GM18867 (cell line): ENCODE results near the gene PTPN21.

Source experiments
- ATAC-seq: cut with Tn5 transposase; IDR thresholded peaks from one replicate; pipeline ENCODE4 v1.9.1; 2021; ENCODE audit warnings: mild to moderate bottlenecking, moderate library complexity; ENCODE audit not compliant: unreplicated experiment

Gene PTPN21

DNA sequence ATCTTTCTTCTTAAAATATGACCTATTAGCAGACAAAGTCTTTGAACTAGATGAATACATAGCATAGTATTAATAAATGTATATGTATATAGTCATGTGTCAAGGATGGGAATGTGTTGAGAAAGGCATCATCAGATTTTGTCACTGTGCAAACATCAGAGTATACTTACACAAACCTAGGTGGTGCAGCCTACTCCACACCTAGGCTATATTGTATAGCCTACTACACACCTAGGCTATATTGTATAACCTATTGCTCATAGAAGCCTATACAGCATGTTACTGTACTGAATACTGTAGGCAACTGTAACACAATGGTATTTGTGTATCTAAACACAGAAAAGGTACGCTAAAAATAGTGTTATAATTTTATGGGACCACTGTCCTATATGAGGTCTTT is 47.6 kb downstream of the PTPN21 start:
- ATAC-seq, result no peak

DNA sequence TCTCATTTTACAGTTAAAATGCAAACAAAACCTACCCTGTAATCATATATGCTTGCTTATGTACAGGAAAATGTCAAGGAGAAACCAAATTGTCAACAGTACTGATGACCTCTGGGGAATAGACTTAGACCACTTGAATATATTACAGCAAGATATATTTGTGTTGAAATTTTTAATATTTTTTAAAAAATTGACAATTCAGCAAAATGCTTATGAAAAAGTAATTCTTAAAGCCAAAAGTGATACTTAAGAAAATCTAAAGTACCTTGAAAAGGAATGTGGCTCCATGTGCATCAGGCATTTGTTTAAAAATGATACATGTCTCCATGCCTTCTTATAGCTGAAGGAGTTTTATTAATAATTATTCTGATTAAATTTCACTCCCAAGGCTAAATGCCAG is 49.2 kb downstream of the PTPN21 start:
- ATAC-seq, result no peak

DNA sequence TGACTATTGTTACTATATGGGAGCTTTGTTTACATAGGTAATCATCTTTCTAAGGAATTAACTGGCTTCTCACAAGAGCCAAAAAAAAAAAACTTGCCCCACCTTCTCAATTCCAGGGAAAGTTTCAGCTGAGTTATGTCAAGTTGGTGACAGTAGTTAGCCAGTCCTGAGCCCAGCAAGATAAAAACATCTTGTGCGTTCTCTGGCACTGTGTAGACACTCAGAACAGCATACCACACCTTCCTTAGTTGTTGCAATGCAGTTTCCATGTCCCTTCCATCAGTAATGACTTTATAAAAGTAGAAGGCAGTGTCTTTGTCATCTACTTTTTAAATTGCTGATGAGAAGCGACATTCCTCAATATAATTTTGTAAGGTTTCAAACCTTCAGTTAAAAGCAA is 50.2 kb downstream of the PTPN21 start:
- no peak for ATAC-seq

DNA sequence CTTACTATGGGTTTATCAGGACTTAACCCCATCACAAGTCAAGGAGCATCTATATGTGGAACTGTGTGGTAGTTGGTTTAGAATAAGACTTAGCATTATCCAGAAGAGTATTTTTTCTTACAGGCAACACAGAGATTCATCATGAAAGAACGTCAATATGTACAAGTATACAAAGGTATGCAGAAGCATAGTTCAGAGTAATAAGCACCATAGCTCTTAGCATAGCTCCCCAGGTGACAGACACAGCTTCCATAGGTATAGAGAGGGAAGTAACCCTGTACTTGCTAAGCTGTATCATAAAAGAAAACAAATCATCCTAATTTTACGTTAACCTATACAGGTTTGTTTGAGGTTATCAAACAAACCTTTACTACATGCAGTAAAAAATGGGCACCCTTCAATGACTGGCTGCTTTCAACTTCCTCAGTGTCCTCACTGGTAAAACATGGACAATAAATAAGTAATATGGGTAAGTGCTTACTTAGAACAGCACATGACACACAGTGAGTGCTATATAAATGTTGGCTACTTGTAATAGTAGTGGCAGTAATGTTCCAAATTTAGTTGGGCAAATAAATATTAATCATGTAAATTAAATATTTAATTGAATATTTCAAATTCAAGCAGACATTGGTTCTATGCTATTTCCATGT is 50.9 kb downstream of the PTPN21 start:
- no peak for ATAC-seq

DNA sequence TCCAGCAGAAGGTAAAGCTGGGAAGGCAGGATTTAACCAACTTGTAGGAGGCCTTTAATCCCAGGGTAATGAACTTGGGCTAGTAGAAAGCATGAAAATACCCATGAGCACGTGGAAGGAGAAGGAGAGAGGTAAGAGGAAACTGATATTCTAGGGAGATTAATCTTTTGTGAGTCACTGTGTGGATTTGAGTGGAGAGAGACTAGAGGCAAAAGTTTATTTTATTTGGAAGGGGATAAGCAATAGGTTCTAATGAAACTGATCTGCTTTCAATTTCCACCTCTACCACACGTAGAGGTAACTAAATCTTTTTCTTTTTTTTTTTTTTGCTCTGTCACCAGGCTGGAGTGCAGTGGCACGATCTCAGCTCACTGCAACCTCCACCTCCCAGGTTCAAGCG is 52.1 kb downstream of the PTPN21 start:
- no peak for ATAC-seq

DNA sequence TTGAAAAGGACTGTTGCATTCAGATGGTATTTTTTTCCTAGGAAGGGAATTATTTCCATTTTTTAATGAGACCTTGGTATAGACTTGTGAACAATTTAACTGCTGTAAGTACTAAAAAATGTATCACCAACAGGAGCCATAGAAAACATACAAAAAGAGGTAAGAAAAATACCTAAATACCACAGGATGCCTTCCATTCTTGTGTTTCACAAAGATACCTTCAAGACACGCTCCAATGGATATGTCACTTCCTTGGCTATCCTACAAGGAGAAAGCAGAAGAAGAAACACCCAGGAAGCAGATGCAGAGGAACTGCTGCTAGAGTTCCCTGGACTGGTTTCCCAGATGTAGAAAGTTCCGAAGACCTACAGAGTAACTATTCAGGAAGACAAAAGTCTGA is 54.2 kb downstream of the PTPN21 start:
- ATAC-seq, result no peak

DNA sequence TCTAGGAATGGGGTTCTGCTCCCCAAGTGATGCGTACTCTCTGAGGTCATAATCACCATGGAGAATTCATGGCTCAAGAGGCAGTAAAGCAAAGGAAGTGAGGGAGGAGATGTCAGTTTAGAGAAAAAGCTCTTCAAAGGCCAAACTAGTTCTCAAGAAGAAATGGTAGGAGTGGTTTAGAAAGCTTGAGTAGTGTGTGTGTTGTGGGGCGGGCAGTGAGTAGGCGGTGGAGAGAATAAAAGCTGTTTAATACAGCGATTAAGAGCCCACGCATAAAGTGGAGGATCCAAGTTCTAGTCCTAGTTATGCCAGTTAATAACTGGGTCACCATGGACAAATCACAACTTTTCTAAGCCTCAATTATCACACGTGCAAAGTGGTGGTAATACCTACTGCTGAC is 55.6 kb downstream of the PTPN21 start:
- no peak for ATAC-seq

DNA sequence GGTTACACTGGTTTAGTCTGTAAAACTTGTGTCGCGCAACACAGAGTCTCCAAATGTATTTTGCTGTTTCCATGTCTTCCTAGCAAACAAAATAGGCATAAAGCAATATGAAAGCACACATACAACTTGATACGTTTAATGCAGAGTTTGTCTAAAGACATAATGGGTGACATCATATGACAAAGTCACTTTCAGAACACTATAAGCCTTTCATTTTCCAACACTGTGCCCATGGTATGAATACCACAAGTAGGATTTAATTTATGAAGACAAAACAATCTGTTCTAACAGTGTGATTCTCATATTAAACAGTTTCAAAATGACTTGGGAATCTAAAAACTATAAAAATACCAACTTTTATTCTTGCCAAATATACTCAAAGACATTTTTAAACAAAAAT is 58.4 kb downstream of the PTPN21 start:
- ATAC-seq, result no peak

DNA sequence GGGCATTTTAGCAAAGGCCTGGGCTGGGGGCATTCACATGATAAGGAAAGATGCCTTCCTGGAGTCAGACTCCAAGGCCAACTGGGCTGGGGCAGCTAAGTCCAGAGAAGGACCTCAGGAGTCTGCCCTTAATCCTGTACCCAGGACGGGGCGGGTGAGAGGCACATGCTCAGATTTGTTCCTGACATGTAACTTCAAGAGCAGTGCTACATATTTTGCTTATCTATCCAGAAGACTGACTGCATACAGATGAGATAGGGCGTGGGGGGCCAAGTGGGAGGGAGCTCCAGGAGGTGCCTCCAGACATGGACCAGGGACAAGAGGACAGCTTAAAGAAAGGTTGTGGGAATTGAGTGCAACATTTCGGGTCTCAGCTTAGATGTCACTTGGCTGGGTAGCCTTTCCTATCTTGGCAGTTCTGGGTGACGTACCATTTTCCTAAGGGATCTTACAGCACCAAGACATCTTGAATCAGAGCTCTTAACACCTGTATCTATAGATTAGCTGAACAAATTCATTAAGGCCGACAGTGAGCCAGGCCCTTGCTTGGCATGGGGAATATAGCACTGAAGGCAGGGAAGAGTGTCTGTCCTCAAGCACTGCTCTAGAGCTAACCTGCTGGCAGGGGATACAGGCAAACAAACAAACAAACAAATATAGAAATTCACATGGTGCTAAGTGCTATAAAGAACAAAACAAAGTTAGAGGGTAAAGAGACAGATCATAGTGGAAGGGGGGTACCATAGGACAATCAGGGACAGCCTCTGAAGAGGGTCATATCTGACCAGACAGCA is 61.2 kb downstream of the PTPN21 start:
- no peak for ATAC-seq

DNA sequence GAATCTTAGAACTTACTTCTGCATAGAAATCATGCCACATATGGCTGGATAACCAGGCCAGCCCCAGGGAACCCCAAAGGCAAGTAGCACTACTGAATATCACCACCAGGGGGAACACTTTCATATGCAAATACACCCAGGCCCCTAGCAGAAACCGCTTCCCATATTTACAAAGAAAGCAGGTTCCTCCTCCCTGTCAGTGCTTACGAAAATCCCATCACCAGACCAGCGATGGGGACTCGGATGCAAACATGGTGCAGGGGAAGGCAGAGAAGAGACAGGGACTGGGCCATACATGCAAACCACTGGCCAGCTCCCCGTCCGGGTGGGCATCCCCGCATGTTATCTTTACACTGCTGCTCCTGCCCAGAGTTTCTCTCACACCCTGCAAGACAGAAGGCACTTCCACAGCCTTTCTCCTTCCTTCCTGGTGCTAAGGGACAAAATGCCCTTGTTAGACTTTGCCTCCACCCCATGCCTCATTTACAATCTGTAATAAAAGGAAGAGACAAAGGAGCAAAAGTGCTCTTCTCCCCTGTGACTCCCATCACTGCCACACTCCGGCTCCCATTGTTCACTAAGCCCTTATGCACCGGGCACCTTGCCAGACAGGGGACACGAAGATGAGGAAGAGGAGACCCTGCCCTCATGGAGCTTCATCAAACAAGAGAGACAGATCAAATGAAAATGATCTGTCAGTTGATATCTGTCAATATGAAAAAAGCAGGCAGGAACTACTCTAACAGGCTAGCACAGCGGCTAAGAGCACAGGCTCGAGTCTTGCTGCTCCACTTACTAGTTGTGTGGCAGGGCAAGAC is 62.3 kb downstream of the PTPN21 start:
- peak; percentile 94 for ATAC-seq

DNA sequence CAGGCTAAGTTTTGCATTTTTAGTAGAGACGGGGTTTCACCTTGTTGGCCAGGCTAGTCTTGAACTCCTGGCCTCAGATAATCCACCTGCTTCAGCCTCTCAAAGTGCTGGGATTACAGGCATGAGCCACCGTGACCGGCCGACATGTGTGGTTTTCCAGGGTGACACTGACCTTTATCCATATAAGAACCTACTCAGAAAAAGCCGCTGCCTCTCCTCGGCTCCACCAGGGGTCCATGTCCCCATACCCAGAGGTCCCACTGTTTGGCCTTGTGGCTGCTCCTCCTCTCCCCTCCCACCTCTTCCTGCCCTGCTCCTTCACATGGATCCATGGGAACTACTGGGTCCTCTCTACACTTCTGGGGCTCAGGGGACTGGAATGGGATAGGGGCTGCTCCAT is 64.6 kb downstream of the PTPN21 start:
- no peak for ATAC-seq

DNA sequence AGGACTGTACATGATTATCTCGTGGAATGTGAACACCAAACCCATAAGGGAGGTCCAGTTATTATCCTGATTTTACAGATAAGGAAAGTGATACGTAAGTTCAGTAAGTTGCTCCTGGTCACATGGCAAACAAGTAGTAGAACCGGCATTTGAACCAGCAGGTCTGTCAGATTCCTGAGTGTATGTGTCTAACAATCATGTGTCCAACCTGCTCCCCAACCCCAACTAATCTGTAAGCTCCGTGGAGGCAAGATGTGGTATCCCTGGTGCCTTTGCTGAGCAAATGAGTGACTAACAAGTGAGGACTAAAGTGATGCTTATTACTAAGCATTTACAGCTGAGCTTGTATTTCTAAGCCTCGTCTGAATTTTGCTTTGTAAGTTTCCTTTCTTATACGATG is 65.9 kb downstream of the PTPN21 start:
- no peak for ATAC-seq

DNA sequence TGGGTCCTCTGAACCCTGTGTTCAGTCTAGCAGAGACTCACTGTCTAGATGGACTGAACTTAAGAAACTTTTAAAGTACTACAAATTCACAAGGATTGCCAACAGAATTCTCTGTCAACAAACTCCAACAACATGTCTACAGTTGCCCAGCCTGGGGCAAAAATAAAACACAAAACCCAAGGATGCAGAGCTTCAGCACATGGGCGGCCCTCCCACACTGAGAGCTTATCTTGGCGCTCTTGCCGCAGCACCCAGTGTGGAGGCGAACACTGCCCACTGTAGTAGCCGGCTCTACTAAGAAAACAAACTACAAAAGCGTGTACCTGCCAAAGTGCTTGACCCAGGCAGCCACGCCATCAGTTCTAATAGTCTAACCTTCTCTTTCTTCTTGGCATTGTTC is 66.7 kb downstream of the PTPN21 start:
- ATAC-seq, result no peak

DNA sequence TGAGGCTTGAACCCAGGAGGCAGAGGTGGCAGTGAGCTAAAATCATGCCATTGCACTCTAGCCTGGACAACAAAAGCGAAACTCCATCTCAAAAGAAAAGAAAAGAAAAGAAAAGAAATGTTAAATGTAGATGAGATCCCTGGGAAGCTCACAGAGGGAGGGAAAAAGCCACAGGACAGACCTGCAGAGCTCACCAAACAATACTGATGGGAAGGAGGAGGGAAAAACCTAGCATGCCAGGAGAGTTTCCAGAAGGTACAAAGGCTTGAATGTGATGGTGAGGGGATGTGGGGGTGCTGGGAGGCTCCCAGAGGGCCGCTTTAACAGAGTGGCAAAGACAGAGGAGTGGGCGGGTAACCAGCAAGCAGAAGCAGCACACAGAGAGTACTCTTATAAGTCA is 72.3 kb downstream of the PTPN21 start:
- ATAC-seq, result no peak

DNA sequence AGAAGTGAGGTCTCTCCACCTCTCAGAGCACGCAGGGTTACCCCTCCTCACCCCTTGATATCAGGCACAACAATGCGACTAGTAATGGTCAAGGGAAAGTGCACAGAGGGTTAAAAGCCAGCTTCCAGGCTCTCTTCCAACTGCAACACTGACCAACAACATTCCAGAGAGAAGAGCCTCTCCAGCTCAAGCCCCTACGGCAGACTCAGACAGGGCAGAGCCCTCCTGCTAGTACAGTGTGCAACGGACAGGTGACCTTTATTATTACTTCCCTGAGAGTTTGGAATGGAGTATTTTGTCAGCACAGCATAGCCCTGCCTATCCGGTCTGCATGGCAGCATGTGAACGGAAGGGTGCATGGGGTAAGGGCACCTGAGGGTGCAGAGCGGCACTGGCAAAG is 73.0 kb downstream of the PTPN21 start:
- ATAC-seq, result no peak

DNA sequence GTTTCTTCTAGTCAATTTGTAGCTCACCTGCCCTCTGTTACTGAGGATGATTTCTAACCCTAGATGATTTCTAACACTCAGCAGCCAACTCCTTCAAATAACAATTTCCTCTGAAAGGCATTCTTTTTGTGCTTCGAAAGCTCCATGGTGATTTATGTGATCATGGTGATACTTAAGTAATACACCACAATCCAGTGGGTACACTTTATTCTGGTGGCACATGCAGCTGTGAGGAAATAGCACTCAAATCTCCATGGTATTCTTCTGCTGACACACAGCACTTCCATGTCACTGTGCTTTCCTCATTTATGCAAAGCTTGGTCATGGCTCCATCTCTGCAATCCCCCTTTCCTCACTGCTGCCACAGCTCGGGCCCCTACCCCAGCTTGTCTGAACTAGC is 73.7 kb downstream of the PTPN21 start:
- no peak for ATAC-seq

DNA sequence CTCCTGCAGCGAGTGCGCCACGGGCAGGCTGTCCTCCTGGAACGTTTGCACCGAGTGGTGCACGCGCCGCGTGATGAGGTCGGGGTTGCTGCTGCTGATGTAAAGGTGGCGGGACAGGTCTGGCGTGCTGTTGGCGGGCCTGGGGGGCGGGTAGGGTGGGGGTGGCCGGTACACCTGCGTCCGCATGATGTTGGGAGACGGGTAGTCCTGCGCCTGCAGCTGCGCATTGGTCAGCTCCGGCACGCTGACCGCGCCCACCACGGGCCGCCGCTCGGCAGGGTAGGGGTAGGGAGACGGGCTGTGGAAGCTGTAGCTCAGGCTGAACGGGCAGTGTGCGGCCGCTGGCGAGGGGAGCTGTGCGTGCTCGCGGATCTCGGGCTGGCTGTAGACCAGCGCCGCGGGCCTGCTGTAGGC is 75.2 kb downstream of the PTPN21 start:
- ATAC-seq, result no peak

DNA sequence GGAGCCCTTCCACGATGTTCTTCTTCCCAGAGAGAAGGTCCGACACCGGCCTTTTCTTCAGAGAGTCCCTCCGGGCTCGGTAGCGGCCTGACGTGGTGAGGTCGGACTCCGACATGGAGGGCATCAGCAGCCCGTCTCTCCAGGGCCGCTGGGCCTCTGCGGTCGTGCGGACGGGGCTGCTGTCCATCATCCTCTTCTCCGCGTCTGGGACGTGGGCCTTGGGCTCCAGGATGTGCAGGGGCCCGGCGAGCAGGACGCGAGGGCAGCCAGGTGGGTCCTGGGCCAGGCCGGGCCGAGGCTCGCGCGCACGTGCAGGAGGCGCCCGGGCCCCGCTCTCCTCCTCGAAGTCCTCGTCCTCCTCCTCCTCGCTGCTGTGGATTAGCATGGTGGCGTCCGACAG is 75.9 kb downstream of the PTPN21 start:
- no peak for ATAC-seq

DNA sequence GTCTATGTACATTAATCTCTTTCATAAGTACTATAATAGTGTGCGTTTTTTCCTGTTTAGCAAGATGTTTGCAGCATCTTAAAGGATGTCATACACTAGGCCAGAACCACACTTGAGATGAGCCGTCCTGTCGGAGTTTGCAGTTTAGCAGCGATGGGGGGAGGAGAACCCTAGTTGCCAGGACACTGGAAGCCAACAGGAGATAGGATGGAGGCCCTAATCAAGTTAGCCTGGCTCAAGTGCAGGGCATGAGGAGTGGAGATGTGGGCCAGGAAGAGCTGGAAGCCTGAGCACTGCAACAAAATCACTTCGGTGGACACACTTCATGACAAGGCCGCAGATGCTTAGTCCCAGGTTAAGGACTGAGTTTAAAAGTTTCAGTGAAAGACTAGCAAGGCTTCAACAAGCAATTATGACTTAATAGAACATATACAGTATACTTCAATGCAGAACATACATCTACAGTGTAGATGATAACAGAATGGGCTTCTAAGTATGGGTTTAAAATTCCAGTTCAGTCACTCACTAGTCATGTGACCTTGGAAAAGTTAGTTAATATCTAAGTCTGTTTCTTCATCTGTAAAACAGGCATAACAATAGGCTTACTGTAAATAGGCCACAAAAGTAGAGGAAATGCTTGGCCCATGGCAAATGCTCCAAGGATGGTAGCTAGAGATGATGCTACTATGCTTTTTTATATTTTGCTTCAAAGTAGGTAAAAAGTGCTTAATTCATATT is 77.1 kb downstream of the PTPN21 start:
- ATAC-seq, result no peak

DNA sequence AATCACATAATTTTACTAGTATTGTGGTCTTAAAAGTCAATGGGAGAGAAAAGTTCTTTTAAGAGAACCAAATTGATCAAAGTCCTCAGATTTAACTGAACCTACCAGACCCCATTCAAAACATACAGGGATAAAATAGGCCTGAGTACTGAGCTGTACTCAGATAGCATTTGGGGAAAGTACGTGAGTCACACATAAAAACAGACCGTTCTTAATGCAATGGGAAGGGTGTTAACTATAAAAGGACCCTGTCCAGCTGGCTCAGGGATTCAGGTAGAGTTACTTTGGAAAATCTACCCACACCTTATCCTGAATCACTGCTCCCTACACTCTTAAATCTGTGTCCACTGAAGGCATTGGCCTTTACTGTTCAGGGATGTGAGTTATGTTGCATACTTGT is 78.0 kb downstream of the PTPN21 start:
- ATAC-seq, result no peak

DNA sequence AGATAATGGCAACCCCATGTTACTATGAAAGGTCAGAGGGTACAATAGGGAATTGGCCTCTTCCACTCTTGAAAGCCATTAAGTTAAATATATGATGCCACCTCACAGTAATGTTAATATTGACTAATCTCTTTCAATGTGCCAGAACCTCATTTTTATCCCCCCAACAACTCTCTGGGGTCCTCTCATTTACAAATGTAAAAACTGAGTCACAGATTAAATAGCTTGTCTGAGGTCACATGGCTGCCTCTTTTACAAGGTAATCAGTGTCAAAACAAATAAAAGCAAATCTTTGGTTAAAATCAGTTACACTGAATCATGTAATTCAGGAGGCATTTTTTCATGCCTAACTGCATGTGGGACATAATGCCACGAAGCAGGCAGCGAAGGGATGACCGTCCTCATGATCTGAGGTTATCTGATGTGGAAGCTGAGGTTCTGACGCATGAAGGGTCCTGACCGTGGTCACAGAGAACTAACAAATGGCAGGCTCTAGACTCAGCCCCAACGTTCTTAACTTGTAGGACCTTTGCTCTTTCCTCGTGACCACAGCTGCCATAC is 78.5 kb downstream of the PTPN21 start:
- ATAC-seq, result no peak
